ENCODE measurements around the gene FOLR2. TPM values are rescaled to one million over a fixed set of nuclear protein-coding genes. Genes with fewer than 3 reads are reported as not detected.

FOLR2 gene
- total and polyA plus RNA-seq, 2 experiments from 2014 or later = not detected

DNA sequence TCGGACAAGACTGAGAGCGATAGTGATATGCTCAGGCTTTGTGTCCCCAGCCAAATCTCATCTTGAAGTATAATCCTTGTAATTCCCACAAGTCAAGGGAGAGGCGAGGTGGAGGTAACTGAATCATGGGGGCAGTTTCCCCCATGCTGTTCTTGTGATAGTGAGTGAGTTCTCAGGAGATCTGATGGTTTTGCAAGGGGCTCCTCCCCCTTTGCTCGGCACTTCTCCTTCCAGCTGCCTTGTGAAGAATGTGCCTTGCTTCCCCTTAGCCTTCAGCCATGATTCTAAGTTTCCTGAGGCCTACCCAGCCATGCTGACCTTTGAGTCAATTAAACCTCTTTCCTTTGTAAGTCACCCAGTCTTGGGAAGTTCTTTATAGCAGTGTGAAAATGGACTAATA, 7.5 kb upstream of the FOLR2 start:
- H3K9me2 ChIP-seq (ENCODE audit: insufficient read depth) = no peaks in the 10 kb centered on the region
- no peaks in the 10 kb centered on the region for H3K4me1 ChIP-seq (ENCODE audit: insufficient read depth)
- H3K36me3 ChIP-seq (ENCODE audit: insufficient read depth) = no peaks in the 10 kb centered on the region
- no peaks in the 10 kb centered on the region for H4K20me1 ChIP-seq (replicated peaks; ENCODE audit: insufficient read depth)
- no peaks in the 10 kb centered on the region for H3F3A ChIP-seq (replicated peaks; ENCODE audit: low read depth)
- no peaks in the 10 kb centered on the region for H3K79me2 ChIP-seq (replicated peaks; ENCODE audit: insufficient read depth)
- no peaks in the 10 kb centered on the region for H3K27me3 ChIP-seq (ENCODE audit: insufficient read depth)
- no peak overlapping the region for H3K27ac Mint-ChIP-seq
- no peaks in the 10 kb centered on the region for H3K4me1 Mint-ChIP-seq
- ATAC-seq = no peak
- DNase-seq (ENCODE audit: low spot score) = no peak
- no peak overlapping the region for H3K27ac ChIP-seq (ENCODE audit: low read depth)
- TF ChIP-seq, protein P1, sequence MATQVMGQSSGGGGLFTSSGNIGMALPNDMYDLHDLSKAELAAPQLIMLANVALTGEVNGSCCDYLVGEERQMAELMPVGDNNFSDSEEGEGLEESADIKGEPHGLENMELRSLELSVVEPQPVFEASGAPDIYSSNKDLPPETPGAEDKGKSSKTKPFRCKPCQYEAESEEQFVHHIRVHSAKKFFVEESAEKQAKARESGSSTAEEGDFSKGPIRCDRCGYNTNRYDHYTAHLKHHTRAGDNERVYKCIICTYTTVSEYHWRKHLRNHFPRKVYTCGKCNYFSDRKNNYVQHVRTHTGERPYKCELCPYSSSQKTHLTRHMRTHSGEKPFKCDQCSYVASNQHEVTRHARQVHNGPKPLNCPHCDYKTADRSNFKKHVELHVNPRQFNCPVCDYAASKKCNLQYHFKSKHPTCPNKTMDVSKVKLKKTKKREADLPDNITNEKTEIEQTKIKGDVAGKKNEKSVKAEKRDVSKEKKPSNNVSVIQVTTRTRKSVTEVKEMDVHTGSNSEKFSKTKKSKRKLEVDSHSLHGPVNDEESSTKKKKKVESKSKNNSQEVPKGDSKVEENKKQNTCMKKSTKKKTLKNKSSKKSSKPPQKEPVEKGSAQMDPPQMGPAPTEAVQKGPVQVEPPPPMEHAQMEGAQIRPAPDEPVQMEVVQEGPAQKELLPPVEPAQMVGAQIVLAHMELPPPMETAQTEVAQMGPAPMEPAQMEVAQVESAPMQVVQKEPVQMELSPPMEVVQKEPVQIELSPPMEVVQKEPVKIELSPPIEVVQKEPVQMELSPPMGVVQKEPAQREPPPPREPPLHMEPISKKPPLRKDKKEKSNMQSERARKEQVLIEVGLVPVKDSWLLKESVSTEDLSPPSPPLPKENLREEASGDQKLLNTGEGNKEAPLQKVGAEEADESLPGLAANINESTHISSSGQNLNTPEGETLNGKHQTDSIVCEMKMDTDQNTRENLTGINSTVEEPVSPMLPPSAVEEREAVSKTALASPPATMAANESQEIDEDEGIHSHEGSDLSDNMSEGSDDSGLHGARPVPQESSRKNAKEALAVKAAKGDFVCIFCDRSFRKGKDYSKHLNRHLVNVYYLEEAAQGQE (IDR thresholded peaks at IDR 0.05; ENCODE audit: unreplicated experiment) = no peak
- TF ChIP-seq NANOG (IDR thresholded peaks at IDR 0.05; ENCODE audit: borderline replicate concordance) = no peak
- TF ChIP-seq CREB1 (CRISPR knock-in tag; IDR thresholded peaks at IDR 0.05; ENCODE audit: low read depth) = no peak
- TF ChIP-seq STAT1 (IDR thresholded peaks at IDR 0.05; ENCODE audit: unreplicated experiment) = no peak
- no peak for TF ChIP-seq POLR2AphosphoS5 (IDR thresholded peaks at IDR 0.05; ENCODE audit: low read depth)
- TF ChIP-seq EZH2 (IDR thresholded peaks at IDR 0.05; ENCODE audit: low read depth, unreplicated experiment) = no peak
- no peak for TF ChIP-seq ZNF331 (CRISPR knock-in tag; IDR thresholded peaks at IDR 0.05; ENCODE audit: low read depth)
- TF ChIP-seq, protein P2, sequence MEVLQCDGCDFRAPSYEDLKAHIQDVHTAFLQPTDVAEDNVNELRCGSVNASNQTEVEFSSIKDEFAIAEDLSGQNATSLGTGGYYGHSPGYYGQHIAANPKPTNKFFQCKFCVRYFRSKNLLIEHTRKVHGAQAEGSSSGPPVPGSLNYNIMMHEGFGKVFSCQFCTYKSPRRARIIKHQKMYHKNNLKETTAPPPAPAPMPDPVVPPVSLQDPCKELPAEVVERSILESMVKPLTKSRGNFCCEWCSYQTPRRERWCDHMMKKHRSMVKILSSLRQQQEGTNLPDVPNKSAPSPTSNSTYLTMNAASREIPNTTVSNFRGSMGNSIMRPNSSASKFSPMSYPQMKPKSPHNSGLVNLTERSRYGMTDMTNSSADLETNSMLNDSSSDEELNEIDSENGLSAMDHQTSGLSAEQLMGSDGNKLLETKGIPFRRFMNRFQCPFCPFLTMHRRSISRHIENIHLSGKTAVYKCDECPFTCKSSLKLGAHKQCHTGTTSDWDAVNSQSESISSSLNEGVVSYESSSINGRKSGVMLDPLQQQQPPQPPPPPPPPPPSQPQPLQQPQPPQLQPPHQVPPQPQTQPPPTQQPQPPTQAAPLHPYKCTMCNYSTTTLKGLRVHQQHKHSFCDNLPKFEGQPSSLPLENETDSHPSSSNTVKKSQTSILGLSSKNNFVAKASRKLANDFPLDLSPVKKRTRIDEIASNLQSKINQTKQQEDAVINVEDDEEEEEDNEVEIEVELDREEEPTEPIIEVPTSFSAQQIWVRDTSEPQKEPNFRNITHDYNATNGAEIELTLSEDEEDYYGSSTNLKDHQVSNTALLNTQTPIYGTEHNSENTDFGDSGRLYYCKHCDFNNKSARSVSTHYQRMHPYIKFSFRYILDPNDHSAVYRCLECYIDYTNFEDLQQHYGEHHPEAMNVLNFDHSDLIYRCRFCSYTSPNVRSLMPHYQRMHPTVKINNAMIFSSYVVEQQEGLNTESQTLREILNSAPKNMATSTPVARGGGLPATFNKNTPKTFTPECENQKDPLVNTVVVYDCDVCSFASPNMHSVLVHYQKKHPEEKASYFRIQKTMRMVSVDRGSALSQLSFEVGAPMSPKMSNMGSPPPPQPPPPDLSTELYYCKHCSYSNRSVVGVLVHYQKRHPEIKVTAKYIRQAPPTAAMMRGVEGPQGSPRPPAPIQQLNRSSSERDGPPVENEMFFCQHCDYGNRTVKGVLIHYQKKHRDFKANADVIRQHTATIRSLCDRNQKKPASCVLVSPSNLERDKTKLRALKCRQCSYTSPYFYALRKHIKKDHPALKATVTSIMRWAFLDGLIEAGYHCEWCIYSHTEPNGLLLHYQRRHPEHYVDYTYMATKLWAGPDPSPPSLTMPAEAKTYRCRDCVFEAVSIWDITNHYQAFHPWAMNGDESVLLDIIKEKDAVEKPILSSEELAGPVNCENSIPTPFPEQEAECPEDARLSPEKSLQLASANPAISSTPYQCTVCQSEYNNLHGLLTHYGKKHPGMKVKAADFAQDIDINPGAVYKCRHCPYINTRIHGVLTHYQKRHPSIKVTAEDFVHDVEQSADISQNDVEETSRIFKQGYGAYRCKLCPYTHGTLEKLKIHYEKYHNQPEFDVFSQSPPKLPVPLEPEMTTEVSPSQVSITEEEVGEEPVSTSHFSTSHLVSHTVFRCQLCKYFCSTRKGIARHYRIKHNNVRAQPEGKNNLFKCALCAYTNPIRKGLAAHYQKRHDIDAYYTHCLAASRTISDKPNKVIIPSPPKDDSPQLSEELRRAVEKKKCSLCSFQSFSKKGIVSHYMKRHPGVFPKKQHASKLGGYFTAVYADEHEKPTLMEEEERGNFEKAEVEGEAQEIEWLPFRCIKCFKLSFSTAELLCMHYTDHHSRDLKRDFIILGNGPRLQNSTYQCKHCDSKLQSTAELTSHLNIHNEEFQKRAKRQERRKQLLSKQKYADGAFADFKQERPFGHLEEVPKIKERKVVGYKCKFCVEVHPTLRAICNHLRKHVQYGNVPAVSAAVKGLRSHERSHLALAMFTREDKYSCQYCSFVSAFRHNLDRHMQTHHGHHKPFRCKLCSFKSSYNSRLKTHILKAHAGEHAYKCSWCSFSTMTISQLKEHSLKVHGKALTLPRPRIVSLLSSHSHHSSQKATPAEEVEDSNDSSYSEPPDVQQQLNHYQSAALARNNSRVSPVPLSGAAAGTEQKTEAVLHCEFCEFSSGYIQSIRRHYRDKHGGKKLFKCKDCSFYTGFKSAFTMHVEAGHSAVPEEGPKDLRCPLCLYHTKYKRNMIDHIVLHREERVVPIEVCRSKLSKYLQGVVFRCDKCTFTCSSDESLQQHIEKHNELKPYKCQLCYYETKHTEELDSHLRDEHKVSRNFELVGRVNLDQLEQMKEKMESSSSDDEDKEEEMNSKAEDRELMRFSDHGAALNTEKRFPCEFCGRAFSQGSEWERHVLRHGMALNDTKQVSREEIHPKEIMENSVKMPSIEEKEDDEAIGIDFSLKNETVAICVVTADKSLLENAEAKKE (CRISPR knock-in tag; IDR thresholded peaks at IDR 0.05) = no peak
- no peak for TF ChIP-seq EZH2phosphoT487 (IDR thresholded peaks at IDR 0.05; ENCODE audit: unreplicated experiment)
- TF ChIP-seq, protein P3, sequence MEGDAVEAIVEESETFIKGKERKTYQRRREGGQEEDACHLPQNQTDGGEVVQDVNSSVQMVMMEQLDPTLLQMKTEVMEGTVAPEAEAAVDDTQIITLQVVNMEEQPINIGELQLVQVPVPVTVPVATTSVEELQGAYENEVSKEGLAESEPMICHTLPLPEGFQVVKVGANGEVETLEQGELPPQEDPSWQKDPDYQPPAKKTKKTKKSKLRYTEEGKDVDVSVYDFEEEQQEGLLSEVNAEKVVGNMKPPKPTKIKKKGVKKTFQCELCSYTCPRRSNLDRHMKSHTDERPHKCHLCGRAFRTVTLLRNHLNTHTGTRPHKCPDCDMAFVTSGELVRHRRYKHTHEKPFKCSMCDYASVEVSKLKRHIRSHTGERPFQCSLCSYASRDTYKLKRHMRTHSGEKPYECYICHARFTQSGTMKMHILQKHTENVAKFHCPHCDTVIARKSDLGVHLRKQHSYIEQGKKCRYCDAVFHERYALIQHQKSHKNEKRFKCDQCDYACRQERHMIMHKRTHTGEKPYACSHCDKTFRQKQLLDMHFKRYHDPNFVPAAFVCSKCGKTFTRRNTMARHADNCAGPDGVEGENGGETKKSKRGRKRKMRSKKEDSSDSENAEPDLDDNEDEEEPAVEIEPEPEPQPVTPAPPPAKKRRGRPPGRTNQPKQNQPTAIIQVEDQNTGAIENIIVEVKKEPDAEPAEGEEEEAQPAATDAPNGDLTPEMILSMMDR (conservative IDR thresholded peaks at IDR 0.05; ENCODE audit: low read depth in 2 of 2) = no peak
- TF ChIP-seq, protein P4, sequence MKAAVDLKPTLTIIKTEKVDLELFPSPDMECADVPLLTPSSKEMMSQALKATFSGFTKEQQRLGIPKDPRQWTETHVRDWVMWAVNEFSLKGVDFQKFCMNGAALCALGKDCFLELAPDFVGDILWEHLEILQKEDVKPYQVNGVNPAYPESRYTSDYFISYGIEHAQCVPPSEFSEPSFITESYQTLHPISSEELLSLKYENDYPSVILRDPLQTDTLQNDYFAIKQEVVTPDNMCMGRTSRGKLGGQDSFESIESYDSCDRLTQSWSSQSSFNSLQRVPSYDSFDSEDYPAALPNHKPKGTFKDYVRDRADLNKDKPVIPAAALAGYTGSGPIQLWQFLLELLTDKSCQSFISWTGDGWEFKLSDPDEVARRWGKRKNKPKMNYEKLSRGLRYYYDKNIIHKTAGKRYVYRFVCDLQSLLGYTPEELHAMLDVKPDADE (IDR thresholded peaks at IDR 0.05) = no peak
- H3K4me2 ChIP-seq = no peak overlapping the region
- H3K27me3 Mint-ChIP-seq (ENCODE audit: insufficient read depth, low read depth, poor library complexity) = peaks cover 2% of the 10 kb centered on the region
- no peak overlapping the region for H3K4me3 ChIP-seq
- no peaks in the 10 kb centered on the region; the same call in 2 of the 3 replicates for H3K9me3 Mint-ChIP-seq
- peak overlapping the region; percentile 25; the same call in 1 of the 2 replicates for H2AFZ ChIP-seq
- no peaks in the 10 kb centered on the region for H3K36me3 Mint-ChIP-seq (ENCODE audit: low read depth)
- no peak overlapping the region for H3K4me3 Mint-ChIP-seq

Data from GM23338 (cell line).